ENCODE results near the gene PPP4R1. TPM values are rescaled to one million over a fixed set of nuclear protein-coding genes. Genes with fewer than 3 reads are reported as not detected.

The PPP4R1 gene
- total and polyA plus RNA-seq, 8 donors: 97.6 to 163 (median 109) TPM

GRCh38 chr18:9596843-9597526, 17.4 kb downstream of the PPP4R1 start:
- no peak for DNase-seq
- intact Hi-C loops (cut with DNase I): no loop called here
- Histone ChIP-seq H3K4me1 (peaks cover 6 to 26% of the 10 kb centered on the region in 2 donors), H3K9me3 (peaks cover 0 to 20% of the 10 kb centered on the region in 2 donors), H3K27ac (no peak overlapping the region), H3K27me3 (no peaks in the 10 kb centered on the region), H3K4me3 (no peak overlapping the region), H3K36me3 (peaks cover 0 to 13% of the 10 kb centered on the region in 2 donors)
- no peak for ATAC-seq
- TF ChIP-seq CTCF (IDR thresholded peaks at IDR 0.05): no peak

- no peak for DNase-seq
- Histone ChIP-seq H3K27me3 (no peaks in the 10 kb centered on the region), H3K4me1 (peaks cover 6 to 26% of the 10 kb centered on the region in 2 donors), H3K9me3 (peaks cover 0 to 19% of the 10 kb centered on the region in 2 donors), H3K27ac (no peak overlapping the region), H3K36me3 (peaks cover 0 to 13% of the 10 kb centered on the region in 2 donors), H3K4me3 (no peak overlapping the region)
- no peak for TF ChIP-seq CTCF (IDR thresholded peaks at IDR 0.05)
- no peak for ATAC-seq
- intact Hi-C loops (cut with DNase I): no loop called here
These were observed 18.1 kb downstream of the PPP4R1 start for GRCh38 chr18:9596226-9596625.

- intact Hi-C loops (cut with DNase I): no loop called here
- DNase-seq (no peak), ATAC-seq (peak; percentile 74)
- peaks cover 0 to 7% of the 10 kb centered on the region in 2 donors for H3K9me3 ChIP-seq
- H3K4me3 ChIP-seq: no peak overlapping the region
- no peaks in the 10 kb centered on the region for H3K27me3 ChIP-seq
- no peak overlapping the region for H3K27ac ChIP-seq
- peaks cover 0 to 17% of the 10 kb centered on the region in 2 donors for H3K36me3 ChIP-seq
- TF ChIP-seq CTCF (IDR thresholded peaks at IDR 0.05): no peak
- H3K4me1 ChIP-seq: peaks cover 6 to 26% of the 10 kb centered on the region in 2 donors
These were observed 19.3 kb downstream of the PPP4R1 start for GRCh38 chr18:9594823-9595596.

GRCh38 chr18:9587924-9588323, 26.4 kb downstream of the PPP4R1 start:
- Histone ChIP-seq H3K9me3 (no peaks in the 10 kb centered on the region), H3K4me1 (no peaks in the 10 kb centered on the region), H3K27ac (no peak overlapping the region), H3K4me3 (no peak overlapping the region), H3K36me3 (peaks cover 0 to 65% of the 10 kb centered on the region in 2 donors), H3K27me3 (no peaks in the 10 kb centered on the region)
- no peak for DNase-seq
- ATAC-seq: no peak
- intact Hi-C loops (cut with DNase I): no loop called here
- TF ChIP-seq CTCF (IDR thresholded peaks at IDR 0.05): no peak

GRCh38 chr18:9586814-9587213, 27.5 kb downstream of the PPP4R1 start:
- DNase-seq: no peak
- Histone ChIP-seq H3K27me3 (no peaks in the 10 kb centered on the region), H3K4me3 (no peak overlapping the region), H3K9me3 (no peaks in the 10 kb centered on the region), H3K4me1 (no peaks in the 10 kb centered on the region), H3K36me3 (peaks cover 0 to 76% of the 10 kb centered on the region in 2 donors), H3K27ac (no peak overlapping the region)
- intact Hi-C loops (cut with DNase I): no loop called here
- TF ChIP-seq CTCF (IDR thresholded peaks at IDR 0.05): no peak
- no peak for ATAC-seq

Data from left lung (tissue), 10 donors.